ENCODE results near the gene PRXL2A.

PRXL2A gene

DNA sequence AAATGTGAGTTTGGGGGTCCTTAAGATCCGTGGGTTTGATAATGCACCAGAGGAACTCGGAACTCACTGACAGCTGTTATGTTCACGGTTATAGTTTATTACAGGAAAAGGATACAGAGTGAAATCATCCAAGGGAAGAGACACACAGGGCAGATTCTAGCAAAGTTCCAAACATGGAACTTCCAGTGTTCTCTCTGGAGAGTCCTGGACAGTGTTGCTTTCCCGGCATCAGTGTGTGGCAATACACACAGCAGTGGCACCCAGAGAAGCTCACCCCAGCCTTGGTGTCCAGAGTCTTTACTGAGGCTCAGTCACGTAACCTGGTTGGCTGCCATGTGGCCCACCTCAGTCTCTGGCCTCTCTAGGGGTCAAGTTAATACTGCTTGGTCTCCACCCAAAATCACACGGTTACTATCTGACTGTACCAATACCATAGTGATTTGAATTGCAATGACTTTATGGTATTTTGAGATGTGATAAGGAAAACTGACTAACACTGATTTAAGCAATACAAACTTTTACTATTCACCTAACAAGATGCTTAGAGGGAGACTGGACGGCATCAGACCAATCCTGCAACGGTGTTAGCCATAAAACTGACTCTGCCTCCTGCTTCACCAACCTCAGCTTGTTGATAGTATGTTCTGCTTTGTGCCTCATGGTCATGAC lies 8.1 kb upstream of the PRXL2A start:
- no peak for DNase-seq (ENCODE audit: low read depth)
- TF ChIP-seq CTCF (conservative IDR thresholded peaks at IDR 0.05; ENCODE audit: low read depth, low read length), result no peak
- H3K4me3 ChIP-seq (ENCODE audit: low read depth, low read length), result no peak overlapping the region

GRCh38 chr10:80405035-80405434 lies 3.3 kb upstream of the PRXL2A start:
- no peak for TF ChIP-seq CTCF (conservative IDR thresholded peaks at IDR 0.05; ENCODE audit: low read depth, low read length)
- H3K4me3 ChIP-seq (ENCODE audit: low read depth, low read length), result no peak overlapping the region
- no peak for DNase-seq (ENCODE audit: low read depth)

DNA sequence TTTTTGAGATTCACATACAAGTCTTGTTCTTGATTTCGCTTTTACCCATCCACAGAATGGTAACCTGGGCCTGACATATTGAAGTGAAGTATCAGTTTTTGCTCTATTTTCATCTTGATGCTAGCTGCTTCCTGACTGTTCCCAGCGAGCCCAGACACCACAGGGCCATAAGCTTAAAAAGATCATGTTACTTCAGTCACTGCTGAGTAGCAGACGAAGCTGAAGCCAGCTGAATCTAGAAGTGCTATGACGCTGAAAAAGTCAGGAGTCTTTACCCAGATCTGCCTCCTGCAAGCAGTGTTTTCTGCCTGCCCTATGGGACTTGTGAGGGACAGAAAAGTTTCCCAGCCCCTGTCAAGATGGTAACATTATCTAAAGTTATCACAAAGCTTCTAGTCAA lies 2.7 kb upstream of the PRXL2A start:
- H3K4me3 ChIP-seq (ENCODE audit: low read depth, low read length), result no peak overlapping the region
- no peak for TF ChIP-seq CTCF (conservative IDR thresholded peaks at IDR 0.05; ENCODE audit: low read depth, low read length)
- peak; percentile 84 for DNase-seq (ENCODE audit: low read depth)

GRCh38 chr10:80406204-80406603 lies 2.1 kb upstream of the PRXL2A start:
- H3K4me3 ChIP-seq (ENCODE audit: low read depth, low read length), result no peak overlapping the region
- DNase-seq (ENCODE audit: low read depth), result no peak
- no peak for TF ChIP-seq CTCF (conservative IDR thresholded peaks at IDR 0.05; ENCODE audit: low read depth, low read length)

GRCh38 chr10:80407812-80408241 lies 524 bp upstream of the PRXL2A start:
- H3K4me3 ChIP-seq (ENCODE audit: low read depth, low read length), result peak overlapping the region; percentile 80
- TF ChIP-seq CTCF (conservative IDR thresholded peaks at IDR 0.05; ENCODE audit: low read depth, low read length), result no peak
- no peak for DNase-seq (ENCODE audit: low read depth)

DNA sequence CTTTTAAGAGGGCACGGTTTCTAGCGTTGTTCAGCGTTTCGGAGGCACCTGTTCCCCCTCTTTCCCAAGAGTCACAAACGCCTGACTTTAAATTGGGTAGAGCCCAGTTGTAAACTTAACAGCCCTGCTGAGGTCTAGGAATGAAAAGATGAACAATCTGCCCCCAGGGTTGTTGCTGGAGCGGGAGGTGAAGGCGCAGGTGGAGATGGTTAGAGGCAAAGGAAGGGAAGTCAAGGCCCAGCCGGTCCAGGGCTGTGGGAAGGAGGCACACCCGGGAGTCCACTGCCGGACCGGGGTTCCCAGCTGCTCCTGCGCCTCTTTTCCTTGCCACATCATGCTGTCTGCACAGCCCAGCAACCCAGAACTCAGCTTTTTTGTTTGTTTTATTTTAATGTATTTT lies 770 bp downstream of the PRXL2A start:
- no peak for DNase-seq (ENCODE audit: low read depth)
- peak overlapping the region; percentile 80 for H3K4me3 ChIP-seq (ENCODE audit: low read depth, low read length)

More for the DNA sequence above, 770 bp downstream of the PRXL2A start:
- no peak for TF ChIP-seq CTCF (conservative IDR thresholded peaks at IDR 0.05; ENCODE audit: low read depth, low read length)

All from choroid plexus epithelial cell (primary cell).